GM18858 (cell line): ENCODE measurements around the gene KPTN.

ENCODE experiments used
- ATAC-seq: cut with Tn5 transposase; IDR thresholded peaks from one replicate; pipeline ENCODE4 v1.9.1; 2021; ENCODE audit not compliant: unreplicated experiment

Gene KPTN

DNA sequence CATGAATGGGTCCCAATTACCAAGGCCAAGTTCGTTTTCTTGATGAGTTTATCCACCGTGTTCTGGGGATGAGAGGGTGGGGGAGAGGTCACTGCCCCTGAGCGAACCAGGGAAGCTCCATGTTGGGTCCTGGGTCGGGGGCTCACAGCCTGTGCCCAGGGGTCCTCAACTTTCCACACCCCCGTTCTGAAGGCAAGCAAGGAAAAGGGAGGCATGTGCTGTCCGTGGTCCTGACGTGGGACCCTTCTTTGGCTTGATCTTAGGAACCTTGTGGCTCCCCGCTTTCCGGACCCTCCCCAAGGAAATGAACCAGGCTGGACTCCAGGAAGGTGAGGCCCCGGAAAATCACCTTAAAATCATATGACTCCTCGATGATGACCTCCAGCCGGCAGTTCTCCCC lies 46.5 kb downstream of the KPTN start:
- no peak for ATAC-seq

DNA sequence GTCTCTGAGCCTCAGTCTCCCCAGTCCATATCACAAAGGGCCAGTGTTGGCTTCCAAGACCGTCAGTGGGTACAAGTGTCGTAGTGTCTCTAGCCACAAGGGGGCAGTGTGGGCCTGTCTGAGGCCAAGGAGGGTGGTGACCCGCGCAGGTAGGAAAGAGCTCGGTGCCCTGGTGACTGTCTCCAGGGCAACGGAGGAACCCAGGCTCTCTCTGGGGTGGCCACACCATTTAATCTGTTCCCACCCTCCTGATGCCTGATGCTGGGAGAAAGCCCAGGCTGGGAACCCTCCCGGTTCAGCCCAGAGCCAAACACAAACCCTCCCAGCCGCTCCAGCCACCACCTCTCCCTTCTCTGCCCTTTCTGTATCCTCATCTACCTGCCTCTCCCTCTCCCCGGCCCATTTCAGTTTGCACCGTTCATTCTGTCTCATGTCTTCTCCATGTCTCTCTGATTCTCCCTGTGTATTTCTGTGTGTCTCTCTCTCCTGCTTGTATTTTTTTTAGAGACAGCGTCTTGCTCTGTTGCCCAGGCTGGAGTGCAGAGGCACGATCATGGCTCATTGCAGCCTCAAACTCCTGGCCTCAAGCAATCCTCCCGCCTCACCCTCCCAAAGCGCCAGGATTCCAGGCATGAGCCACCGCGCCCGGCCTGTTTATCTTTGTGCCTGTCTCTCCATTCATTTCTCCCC lies 47.2 kb downstream of the KPTN start:
- no peak for ATAC-seq

DNA sequence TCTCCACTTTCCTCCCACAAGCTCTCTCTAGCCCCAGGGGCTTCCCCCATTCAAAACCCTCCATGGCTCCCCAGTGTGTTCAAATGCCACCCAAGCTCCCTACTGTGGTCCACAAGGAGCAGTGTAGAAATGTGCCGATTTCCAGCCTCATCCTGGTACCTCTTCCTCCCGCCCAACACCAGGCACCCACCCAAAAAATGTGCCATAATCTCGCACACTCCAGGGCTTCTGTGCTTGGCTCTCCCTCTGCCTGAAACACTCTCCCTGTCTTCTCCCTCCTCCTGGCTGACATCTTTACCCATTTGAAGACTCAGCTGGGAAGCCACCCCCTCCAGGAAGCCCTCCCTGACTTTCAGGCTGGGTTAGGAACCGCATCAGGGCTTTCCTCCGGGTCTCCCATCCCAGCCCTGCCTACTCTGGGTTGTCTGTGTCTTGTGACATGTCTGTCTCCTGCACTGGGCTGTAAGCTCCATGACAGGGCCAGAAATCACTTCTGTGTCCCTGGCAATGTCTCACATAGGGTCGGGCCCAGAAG lies 48.1 kb downstream of the KPTN start:
- no peak for ATAC-seq

DNA sequence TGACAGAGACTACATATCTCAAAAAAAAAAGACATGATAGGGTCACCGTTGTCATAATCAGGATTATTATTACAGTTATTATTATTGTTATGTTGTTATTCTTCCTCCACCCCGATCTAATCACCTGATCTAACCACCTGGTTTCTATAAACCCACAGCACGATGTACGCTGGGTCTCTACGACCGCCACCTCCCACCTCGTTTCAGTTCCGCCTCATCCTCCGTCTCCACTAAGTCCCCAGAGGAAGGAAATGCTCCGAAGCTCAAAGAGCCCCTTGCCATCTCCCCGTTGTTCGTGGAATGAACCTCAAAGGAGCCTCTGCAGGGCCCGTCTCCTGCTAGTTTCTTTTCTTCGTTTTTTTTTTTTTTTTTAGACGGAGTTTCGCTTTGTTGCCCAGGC lies 48.8 kb downstream of the KPTN start:
- ATAC-seq = no peak

- no peak for ATAC-seq
Observed at GRCh38 chr19:47434088-47434487, 49.9 kb downstream of the KPTN start.

- ATAC-seq = no peak
Observed at GRCh38 chr19:47433121-47433520, 50.9 kb downstream of the KPTN start.

- ATAC-seq = no peak
Observed at GRCh38 chr19:47432499-47432898, 51.5 kb downstream of the KPTN start.

DNA sequence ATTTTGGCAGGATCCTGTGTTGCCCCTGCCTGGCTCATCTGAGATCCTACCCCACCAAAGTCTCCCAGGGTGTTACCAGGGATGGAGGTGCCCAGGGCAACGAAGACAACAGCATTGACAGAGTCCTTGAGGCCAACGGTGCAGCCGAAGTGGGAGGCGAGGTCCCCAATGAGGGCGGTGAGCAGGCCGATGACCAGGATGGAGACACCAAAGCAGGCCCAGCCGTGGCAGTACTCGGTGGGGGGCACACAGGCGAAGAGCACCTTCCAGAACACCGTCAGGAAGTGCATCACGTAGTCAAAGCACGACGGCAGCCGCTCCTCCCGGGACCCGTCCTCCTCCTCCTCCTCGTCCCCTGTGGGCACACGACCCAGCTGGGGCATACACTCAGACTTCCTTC lies 51.9 kb downstream of the KPTN start:
- no peak for ATAC-seq

DNA sequence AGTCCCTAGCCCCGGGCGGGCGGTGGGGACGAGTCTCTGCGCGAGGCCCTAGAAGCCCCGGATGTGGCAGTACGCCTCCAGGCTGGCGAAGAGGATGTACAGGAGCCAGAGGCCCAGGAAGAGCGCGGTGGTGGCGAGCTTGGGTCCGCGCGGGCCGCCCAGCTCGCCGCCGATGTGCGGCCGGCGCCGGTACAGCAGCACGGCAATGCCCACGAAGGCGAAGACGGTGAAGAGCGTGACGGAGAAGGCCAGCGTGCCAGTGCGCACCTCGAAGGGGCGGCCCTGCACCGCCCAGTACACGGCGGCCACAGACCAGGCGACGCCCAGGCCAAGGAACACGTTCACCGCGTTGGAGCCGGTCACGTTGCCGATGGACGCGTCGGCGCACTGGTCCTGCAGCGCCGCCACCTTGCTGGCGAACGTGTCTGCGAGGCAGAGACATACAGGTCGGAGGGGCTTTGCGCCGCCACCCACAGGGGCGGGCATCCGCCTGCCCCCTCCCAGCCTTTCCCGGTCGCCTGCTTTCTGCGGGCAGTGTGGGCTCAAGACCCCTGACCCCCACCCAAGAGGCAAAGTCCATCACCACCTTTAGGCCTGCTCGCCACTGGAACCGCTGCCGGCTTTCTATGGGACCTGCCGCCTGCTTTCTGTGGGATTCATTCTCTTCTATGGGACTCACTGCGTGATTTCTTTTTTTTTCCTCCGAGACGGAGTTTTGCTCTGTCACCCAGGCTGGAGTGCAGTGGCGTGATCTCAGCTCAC lies 53.8 kb downstream of the KPTN start:
- no peak for ATAC-seq

DNA sequence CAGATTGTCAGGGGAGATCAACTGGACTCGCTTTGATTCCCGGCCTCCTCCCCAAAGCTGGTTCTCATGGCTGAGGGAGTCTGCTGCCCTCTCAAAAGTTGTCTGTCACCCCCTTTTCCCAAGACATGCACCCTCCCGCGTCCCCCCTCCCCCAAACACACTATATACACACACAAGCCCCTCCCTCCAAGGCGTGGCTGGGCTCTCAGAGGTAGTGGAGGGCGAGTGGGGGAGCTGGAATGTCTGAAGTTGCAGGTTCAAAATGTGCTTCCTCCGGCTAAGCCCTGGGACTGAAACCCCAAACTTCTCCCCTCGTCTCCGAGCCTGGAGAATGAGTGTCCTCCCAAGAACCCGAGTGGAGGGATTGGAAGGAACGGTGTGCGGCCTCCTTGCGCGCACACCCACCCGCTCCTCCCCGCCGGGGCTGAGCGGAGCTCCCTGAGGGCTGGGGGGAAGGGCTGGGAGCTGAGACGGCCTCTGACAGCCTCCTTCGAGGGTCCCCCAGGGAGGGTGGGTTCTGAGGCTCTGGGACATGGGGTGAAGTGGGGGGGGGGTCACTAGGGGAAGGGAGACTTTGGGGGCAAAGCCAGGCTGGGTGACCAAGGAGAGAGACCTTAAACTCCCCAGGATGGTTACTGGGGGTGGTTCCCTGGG lies 54.8 kb downstream of the KPTN start:
- no peak for ATAC-seq

- no peak for ATAC-seq
Observed at GRCh38 chr19:47428177-47428894, 55.7 kb downstream of the KPTN start.

- no peak for ATAC-seq
Observed at GRCh38 chr19:47427241-47428176, 56.5 kb downstream of the KPTN start.
